Cerebellar nuclear complex (tissue), 1 donor: Measurements from ENCODE around the gene ABHD12B.
"Not testable (repeated sequence)": the region's sequence is repeated elsewhere in the genome, so short reads cannot be mapped to it uniquely, and the experiment has no call there.

Experiments used
- DNase-seq, 2 experiments: peaks; one replicate each; lab custom pipeline; 2025; lab: John Stamatoyannopoulos, UW

The ABHD12B gene

DNA sequence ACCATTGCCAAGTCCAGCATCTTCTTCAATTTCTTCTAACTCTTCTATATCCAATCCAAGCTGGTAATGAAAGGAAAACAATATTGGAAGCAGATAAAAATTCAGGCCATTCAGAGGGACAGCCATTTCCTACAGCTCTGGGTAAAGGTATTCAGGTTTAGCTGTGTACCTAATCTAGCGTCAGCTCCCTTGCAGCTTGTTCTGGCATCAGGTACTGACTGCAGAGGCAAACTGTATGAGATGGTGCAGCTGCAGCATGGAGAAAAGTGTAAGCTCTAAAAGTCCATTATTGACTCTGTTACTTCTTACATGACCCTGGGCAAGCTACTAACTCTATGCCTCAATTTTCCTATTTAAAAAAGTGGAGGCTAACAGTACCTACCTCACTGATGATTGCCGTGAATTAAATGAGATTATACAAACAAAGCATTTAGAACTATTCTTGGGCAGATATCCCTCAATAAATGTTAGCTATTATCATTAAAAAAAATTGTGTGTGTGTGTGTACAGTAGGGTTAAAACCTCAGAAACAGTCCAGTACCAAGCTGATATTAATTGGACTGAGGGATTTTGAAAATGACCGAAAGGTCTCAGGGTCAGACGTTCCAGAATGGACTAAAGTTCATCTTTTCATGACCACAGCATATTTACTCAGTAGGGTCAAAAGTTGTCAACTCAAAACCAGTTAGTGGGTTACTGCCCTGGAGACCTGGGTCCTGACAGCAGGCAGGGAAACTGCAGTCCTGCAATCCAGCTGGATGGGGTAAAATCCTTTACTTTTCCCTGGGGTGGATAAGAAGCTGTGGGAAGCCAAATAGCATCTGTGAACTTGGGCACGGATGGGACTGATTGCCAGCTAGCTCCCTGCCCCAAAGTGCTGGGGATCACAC lies 63.5 kb downstream of the ABHD12B start:
- no peak for DNase-seq

DNA sequence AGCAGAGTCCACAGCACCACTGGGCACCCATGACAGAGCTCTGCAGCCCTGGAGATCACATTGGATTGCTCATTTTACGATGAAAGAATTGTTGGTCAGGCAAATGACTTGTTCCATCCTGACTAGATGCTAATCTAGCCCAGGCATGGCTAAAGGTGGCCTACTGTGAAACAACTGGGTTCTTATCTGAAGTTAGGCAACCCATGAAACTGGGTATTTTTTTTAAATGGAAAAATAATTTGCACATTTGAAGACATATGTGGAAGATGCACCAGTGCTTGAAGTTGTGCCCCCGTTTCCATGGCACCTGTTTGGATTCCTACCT lies 64.1 kb downstream of the ABHD12B start:
- no peak for DNase-seq

DNA sequence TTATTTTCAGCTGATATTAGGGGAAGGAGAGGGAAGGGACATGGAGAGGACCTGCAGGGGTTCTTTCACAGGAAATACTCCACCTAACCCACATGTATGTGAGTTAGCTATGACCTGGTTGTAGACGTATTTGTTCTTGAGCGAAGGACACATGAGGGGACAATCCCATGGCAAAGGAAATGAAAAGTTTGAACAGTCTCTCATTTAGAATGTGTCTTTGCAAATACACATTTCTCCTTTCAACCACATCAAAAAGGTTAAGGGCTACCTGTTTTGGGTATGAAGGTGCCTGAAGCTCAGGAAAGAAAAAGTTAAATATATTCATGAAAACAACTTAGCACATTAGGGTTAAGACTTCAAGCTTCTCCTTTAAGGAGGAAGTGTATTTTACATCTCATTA lies 65.0 kb downstream of the ABHD12B start:
- DNase-seq: no peak

DNA sequence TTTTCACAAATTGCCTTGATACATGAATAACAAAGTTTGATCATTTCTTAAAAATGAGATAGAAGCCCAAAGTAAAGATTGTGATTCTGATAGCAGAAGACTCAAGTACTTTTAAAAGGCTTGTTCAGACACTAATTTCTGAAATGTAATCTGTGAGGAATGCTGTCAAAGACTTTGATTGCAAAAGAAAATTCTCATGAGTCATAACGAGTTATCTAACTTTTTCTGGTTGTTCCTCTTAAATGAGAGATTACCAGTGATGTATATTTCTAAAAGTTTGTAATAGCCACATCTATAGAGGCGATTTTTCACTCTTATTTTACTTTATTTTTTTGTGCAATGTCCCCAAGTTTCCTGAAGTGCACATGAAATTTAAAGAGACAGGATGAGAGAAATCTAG lies 65.5 kb downstream of the ABHD12B start:
- DNase-seq: no peak

DNA sequence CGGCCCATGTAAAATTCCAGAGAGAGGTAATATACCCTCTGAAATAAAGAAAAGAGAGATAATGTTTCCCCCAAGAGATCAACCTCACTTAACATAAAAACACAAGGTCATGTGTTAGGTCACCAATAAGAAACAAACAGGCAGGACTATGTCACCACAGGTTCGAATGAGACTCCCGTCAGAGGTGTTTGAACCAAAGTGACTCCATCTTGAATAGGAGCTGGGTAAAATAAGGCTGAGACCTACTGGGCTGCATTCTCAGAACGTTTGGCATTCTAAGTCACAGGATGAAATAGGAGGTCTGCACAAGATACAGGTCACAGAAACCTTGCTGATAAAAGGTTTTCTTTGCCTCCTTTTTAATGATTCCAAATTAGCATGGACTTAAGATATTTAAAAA lies 65.9 kb downstream of the ABHD12B start:
- DNase-seq: no peak

DNA sequence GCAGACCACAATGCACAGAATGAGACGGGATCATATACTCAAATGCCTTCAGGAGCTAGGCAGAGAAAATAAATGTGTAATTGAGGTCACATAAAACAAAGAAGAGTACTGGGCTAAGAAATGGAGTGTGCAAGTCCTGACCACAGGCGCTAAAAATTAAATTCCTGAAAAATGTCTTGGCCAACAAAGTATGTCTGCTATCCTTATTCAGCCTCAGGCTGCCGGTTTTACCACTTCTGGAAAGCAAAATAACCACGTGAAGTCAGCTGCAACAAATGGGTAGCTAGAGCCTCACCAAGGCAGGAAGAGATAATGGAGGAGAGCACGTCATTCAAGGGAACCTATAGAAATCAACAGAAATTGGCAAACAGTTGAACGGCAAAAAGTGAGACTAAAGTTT lies 69.3 kb downstream of the ABHD12B start:
- no peak for DNase-seq

DNA sequence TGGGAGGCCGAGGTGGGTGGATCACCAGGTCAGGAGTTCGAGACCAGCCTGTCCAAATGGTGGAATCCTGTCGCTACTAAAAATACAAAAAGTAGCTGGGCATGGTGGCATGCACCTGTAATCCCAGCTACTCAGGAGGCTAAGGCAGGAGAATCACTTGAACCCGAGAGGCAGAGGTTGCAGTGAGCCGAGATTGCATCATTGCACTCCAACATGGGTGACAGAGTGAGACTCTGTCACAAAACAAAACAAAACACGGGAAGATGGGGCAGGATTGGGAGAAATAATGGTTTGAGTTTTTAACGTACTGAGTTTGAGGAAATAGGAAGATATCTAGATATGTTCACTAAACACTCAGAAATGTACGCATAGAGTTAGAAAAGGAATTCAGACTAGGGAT lies 69.8 kb downstream of the ABHD12B start:
- not testable (repeated sequence) for DNase-seq

GRCh38 chr14:50943261-50943942 lies 71.5 kb downstream of the ABHD12B start:
- DNase-seq: no peak

- no peak for DNase-seq
Measured at GRCh38 chr14:50943943-50944646, 72.2 kb downstream of the ABHD12B start, which contains the start of gene PYGL. TSS of gene PYGL (minus strand) at chr14:50944483. CDS start at chr14:50944403, 80 bp downstream.

GRCh38 chr14:50944647-50945413 lies 73.0 kb downstream of the ABHD12B start:
- DNase-seq: no peak

- DNase-seq: no peak
Measured at GRCh38 chr14:50946234-50946935, 74.5 kb downstream of the ABHD12B start.

DNA sequence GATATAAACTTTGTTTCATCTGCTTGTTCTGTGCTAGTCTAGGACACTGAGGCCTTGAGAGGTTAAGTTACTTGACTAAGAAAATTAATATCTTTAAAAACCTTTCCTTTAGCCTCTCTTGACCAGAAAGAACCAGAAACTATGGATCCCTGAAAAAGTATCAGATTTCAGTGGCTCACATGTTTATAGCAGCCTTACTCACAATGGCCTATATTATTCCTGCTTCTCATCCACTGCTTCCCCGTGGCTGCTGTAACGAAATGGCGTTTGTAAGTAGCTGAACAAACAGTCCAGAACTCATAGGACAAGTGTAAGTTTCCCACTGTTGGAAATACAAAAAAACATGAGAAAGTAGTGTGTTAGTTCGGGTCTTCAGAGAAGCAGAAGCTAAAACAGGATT lies 75.6 kb downstream of the ABHD12B start:
- no peak for DNase-seq

DNA sequence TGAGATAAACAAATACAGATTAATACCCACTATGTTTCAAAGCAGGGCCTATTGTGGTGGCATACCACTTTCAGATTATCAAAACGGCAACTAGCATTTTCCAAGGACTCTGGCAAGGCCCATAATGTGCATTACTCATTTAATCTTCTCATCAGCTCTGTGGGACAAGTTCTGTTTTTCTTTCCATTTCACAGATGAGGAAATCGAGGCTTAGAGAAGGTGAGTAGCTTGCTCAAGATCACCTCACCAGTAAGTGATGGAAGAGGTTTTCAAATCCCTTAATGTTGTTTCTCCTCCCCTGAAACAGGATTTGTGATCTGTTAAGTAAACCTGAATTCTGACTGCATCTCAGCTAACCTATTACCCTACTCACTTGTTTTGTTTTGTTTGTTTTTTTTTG lies 76.4 kb downstream of the ABHD12B start:
- no peak for DNase-seq

DNA sequence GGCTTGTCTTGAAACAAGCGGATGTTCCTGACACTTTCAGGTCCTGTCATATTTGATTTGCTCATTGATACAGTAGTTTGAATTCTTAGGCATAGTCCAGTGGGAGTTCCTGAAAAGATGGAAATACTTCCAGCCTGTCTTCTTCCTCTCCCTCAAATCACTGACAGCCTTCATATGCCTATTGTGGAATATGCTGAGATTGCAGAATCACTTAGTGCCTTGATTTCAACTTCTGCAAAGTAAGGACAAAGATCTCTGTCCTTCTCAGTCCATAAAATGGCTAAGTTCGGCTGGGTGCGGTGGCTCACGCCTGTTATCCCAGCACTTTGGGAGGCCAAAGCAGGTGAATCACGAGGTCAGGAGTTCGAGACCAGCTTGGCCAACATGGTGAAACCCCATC lies 79.2 kb downstream of the ABHD12B start:
- no peak for DNase-seq

- no peak for DNase-seq
Measured at GRCh38 chr14:50953502-50953901, 81.6 kb downstream of the ABHD12B start.
